ENCODE results near the gene TANK. TPM values are rescaled to one million over a fixed set of nuclear protein-coding genes. Genes with fewer than 3 reads are reported as not detected.
"Not testable (repeated sequence)": the region's sequence is repeated elsewhere in the genome, so short reads cannot be mapped to it uniquely, and the experiment has no call there.

TANK gene
- total RNA-seq, 1 experiment from 2014 or later, result 41.1 TPM

DNA sequence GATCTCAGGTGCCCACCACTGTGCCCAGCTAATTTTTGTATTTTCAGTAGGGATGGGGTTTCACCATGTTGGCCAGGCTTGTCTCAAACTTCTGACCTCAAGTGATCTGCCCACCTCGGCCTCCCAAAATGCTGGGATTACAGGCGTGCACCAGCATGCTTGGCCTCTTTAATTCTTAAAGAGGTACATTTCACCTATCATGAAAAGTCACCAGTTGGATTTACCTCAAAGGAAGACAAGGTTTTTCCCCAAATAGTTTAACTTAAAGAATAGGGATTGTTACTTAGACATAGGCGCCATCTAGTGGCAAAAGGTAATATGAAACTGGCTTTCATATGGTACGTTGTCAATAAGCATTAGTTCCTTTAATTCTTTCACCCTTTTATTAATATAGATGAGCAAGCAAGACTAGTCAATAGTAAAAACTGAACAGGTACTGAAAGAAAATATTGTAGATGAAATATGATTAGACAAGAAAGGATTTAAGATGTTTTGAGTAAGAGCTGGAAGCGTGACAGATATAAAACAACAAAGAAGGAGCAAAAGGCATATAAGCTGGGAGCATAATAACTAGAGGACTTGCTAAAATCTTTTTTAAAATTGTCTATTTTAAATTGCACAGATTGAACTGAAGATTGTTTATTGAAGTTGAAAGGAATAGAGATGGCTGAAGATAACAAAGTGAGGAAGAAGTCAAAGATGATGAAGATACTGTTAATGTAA is 113.0 kb downstream of the TANK start:
- DNase-seq (ENCODE audit: low read depth), result peak; percentile 35

DNA sequence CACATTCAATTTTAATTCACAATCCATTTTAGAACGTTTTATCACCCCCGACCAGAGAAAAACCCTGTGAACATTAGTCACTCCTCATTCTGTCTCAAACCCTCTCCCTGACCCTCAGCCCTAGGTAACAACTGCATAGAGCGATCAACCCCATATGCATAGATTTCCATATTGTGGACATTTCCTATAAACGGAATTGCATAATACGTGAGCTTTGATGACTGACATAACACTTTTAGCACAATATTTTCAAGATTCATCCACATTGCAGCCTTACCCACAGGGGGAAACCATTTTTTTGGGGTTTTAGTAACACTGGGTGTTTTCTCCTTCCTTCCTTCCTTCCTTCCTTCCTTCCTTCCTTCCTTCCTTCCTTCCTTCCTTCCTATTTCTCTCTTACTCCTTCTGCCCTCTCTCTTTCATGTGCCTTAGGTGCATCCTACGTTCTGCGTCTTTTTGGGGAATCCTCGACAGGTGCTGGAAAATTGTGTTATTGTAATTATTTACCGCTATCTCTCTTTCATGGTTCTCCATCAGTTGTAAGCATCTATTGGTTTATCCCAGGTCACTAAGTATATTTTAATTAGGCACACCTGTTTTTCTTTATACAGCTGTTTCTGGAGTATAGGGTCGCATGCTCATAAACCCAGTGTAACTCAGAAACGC is 118.5 kb downstream of the TANK start:
- peak; percentile 16 for DNase-seq (ENCODE audit: low read depth)

DNA sequence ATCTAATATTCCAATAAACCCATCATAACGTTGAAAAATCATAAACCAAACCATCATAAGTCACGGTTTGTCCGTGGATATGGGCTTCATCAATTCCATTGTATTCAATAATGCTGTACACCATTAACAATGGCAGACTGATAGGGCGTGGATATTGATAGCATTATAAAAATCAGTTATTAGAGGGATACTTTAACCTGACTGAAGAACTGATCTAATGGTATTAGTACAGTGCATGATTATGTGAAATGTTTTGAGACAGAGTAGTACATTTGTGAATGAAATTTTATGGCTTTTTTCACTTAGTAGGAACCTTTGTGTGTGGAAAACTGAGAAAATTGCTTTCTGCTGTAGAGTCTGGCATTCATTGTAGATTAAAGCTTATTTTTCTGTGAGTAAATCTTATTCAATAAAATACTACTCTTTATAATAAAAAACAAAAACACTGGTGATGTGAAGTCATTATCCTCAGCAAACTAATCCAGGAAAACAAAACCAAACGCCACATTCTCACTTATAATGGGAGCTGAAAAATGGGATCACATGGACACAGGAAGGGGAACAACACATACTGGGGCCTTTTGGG is 119.1 kb downstream of the TANK start:
- not testable (repeated sequence) for DNase-seq (ENCODE audit: low read depth)

DNA sequence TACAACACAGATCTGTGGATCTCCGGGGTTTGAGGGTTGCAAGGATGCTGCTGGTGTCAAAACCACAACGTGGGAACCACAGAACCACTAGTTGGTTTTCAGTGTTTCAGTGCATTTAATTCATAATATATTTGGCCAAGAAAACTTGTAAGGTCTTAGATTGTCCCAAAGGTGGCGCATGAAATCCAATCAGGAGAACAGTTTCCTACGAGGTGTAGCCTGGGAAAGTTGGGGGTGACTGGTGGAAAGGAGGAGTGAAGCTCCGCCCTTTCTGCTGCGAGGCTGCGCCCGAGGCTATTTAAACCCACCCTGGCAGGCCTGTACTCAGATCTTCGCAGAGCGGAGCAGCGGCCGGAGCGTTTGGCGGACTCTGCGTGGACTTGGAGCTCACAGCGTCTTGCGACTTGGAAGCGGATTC is 120.7 kb downstream of the TANK start:
- DNase-seq (ENCODE audit: low read depth), result peak; percentile 24

DNA sequence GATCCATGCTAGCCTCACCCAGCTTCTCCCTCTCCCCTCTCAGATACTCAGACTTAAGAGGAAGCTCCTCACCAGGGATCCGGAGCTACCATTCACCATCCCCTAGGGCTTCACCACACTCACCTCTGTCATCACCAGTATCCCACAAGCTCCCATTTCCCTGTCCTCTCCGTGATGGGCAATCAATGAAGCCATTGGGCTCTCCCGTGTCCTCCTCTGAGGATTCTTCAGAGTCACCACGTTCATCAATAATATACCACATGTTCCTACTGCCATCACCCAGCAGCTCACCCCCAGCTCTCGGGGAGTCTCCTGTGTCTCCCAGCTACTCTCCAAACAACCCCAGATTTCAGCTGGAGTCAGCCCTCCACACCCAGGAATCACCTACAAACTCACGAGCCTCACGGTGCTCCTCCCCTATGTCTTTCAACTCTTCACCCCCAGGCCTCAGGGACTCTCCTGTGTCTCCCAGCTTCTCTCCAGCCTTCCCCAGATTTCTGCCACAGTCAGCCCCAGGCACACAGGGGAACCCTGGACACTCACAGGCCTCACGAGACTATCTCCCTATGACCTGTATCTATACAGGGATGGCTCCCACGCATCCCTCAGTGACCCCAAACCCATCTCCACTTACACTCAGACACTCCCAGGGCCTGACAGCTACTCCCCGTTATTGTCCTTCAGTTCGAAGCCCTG is 121.5 kb downstream of the TANK start:
- not testable (repeated sequence) for DNase-seq (ENCODE audit: low read depth)

DNA sequence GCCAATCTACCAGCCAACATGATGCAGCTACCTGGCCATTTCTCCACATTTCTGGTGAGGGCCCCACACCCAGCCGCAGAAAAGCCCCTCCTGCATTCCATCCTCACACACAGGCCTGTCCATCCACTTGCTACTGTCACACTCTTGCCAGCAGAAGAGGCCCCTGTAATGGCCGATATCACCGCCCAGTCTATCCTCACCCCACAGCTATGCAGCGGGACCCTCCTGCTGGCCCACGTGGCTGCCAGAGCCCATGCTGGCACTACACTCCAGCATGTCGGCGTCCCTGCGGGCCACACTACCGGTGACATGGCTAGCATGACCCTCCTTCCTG is 122.0 kb downstream of the TANK start:
- not testable (repeated sequence) for DNase-seq (ENCODE audit: low read depth)

DNA sequence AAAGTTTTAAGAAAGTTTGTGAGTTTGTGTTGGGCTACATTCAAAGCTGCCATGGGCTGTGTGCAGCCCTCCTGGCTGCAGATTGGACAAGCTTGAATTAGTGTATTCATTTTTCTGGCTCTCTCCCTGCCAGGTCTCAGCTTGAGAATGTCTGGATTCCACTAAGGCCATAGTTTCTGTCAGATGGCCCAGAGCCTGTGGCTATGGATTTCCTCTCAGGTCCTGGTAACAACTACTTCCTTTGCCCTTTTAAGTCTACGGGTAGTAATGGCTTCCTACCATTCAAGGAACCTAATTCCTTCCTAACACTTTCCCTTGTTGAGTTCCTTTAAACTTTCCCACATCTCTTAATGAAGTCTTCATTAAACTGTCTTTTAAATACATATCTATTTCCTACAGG is 123.7 kb downstream of the TANK start:
- DNase-seq (ENCODE audit: low read depth), result peak; percentile 13

Other genes starting within 250 kb of the TANK start
- gene PSMD14, start 148.0 kb downstream of the TANK start, total RNA-seq (2014; rRNA removed; shearing (Covaris generic)), result 164 and 166 TPM in 2 replicates